Measurements from ENCODE around the gene PRMT6.

DNA sequence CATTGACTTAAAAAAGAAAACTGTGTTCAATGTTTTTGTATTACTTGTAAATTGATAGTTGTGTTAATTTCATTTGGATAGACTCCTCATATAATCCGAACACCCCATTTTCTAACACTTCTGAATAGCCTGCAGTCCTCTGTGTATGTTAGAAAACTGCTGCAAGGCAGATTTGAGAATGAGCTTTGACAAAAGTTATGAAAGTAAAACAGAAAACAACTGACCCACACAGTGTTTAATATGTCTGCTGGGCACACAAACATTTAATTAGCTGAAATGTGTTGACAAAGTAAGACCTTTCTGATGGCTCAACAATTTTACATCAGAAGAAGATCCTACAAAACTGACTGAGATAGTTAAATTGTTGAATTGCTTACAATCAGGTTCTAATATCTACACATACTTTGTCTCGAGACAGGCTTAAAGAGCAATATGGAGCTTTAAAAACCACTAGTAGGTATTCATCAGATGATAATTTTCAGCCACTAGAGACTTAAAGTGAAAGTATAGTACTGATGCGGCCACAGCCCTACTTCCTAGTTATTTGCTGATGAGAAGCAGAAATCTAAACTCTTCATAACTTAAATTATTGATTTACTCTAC, 40.0 kb upstream of the PRMT6 start:
- TF ChIP-seq ZNF274 (IDR thresholded peaks at IDR 0.05; ENCODE audit: low read depth, low read length) (no peak), YY1 (IDR thresholded peaks at IDR 0.05; ENCODE audit: insufficient read depth, insufficient read length) (no peak)

Data from NT2/D1 (cell line).